Measurements from ENCODE around the gene HNRNPC.

DNA sequence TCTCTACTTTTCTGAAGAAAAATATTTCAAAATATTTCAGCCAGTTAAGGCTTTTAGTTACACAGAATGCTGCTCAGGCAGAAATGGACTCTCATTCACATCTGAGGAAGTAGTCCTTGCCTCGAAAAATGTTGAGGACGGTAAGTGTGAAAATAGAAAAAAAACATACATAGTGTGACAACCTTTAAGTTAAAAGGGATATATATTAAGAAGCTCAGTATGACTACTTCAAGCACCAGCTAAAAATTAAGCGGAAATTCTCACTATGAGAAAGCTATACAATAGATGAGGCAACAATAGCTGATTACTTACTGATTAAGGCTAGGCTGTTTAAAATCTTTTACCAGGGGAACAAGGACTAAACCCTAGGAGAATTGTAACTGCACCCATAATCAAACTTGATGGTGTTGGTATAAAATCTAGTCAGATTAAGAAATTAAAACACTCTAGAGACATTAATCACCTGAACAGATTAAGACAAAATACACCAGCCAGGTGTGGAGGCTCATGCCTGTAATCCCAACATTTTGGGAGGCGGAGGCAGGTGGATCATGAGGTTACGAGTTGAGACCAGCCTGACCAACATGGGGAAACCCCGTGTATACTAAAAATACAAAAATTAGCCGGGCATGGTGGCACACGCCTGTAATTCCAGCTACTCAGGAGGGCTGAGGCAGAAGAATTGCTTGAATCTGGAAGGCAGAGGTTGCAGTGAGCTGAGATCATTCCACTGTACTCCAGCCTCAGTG, 53.9 kb downstream of the HNRNPC start:
- no peak for TF ChIP-seq POLR2A (IDR thresholded peaks at IDR 0.05; ENCODE audit: extremely low read depth, insufficient read length)
- TF ChIP-seq, protein P1, sequence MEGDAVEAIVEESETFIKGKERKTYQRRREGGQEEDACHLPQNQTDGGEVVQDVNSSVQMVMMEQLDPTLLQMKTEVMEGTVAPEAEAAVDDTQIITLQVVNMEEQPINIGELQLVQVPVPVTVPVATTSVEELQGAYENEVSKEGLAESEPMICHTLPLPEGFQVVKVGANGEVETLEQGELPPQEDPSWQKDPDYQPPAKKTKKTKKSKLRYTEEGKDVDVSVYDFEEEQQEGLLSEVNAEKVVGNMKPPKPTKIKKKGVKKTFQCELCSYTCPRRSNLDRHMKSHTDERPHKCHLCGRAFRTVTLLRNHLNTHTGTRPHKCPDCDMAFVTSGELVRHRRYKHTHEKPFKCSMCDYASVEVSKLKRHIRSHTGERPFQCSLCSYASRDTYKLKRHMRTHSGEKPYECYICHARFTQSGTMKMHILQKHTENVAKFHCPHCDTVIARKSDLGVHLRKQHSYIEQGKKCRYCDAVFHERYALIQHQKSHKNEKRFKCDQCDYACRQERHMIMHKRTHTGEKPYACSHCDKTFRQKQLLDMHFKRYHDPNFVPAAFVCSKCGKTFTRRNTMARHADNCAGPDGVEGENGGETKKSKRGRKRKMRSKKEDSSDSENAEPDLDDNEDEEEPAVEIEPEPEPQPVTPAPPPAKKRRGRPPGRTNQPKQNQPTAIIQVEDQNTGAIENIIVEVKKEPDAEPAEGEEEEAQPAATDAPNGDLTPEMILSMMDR (IDR thresholded peaks at IDR 0.05; ENCODE audit: low read depth, low read length) = no peak
